OCI-LY7 (cell line): ENCODE results near the gene FRG2B. TPM values are rescaled to one million over a fixed set of nuclear protein-coding genes. Genes with fewer than 3 reads are reported as not detected.
A peak's percentile ranks its signal among the peaks of the same experiment; 100 is the strongest.
"Not testable (repeated sequence)": the region's sequence is repeated elsewhere in the genome, so short reads cannot be mapped to it uniquely, and the experiment has no call there.

ENCODE experiments used
- BruUV-seq: library from RNA; stranded (reverse); fragments of 400-500 nt; replicated peaks from 2 replicates; lab custom pipeline; 2021; lab: Mats Ljungman, UMichigan
- CTCF ChIA-PET: fragments of 300-600 bp; sonication (Branson Sonifier 250); formaldehyde crosslinking; loops from one replicate; lab custom pipeline; 2022; ENCODE audit warnings: antibody characterized with exemption; ENCODE audit not compliant: unreplicated experiment; lab: Charles Lee
- POLR2A ChIA-PET: fragments of 300-600 bp; sonication (Branson Sonifier 250); formaldehyde crosslinking; loops from one replicate; lab custom pipeline; 2022; ENCODE audit warnings: antibody characterized with exemption; lab: Charles Lee
- DNase-seq: peaks from one replicate; pipeline ENCODE4 v3.0.0-alpha.2; 2015; ENCODE audit warnings: low spot score
- H2AFZ ChIP-seq: fragments of 200-600 bp; sonication (generic), shearing (Covaris generic); 2 replicates; pipeline ENCODE4 v1.6.1; 2014; ENCODE audit warnings: mild to moderate bottlenecking, antibody characterized with exemption, low read length, moderate library complexity
- H3K27ac ChIP-seq: fragments of 200-600 bp; sonication (generic); 2 replicates; pipeline ENCODE4 v1.5.1; 2014; ENCODE audit warnings: mixed run types, low read depth, mild to moderate bottlenecking, moderate library complexity, low read length, inconsistent platforms; ENCODE audit not compliant: poor library complexity, severe bottlenecking
- H3K36me3 ChIP-seq: fragments of 200-600 bp; sonication (generic); 2 replicates; pipeline ENCODE4 v1.6.1; 2014; ENCODE audit warnings: mild to moderate bottlenecking, antibody characterized with exemption, low read length, moderate library complexity, mixed read lengths; ENCODE audit not compliant: insufficient read depth
- H3K4me1 ChIP-seq: fragments of 200-600 bp; sonication (generic); 2 replicates; pipeline ENCODE4 v1.5.1; 2014; ENCODE audit warnings: mild to moderate bottlenecking, low read length; ENCODE audit not compliant: insufficient read depth, poor library complexity, severe bottlenecking
- H3K4me2 ChIP-seq: fragments of 200-600 bp; sonication (generic); 2 replicates; pipeline ENCODE4 v1.6.1; 2014; ENCODE audit warnings: mild to moderate bottlenecking, low read length
- H3K4me3 ChIP-seq: fragments of 200-600 bp; sonication (generic); 2 replicates; pipeline ENCODE4 v1.5.1; 2014; ENCODE audit warnings: mild to moderate bottlenecking, low read depth, low read length; ENCODE audit not compliant: poor library complexity, severe bottlenecking
- H3K79me2 ChIP-seq: fragments of 200-600 bp; sonication (generic); 2 replicates; pipeline ENCODE4 v1.6.1; 2016; ENCODE audit warnings: low read depth, mild to moderate bottlenecking, low read length, moderate library complexity, mixed read lengths; ENCODE audit not compliant: insufficient read depth
- H3K9me2 ChIP-seq: fragments of 200-600 bp; sonication (generic); 2 replicates; pipeline ENCODE4 v1.6.1; 2016; ENCODE audit warnings: mild to moderate bottlenecking, low read length, mixed read lengths; ENCODE audit not compliant: insufficient read depth
- H3K9me3 ChIP-seq: fragments of 200-600 bp; sonication (generic); 2 replicates; pipeline ENCODE4 v1.6.1; 2014; ENCODE audit warnings: mild to moderate bottlenecking, mixed run types, low read length, mixed read lengths
- H4K20me1 ChIP-seq: fragments of 200-600 bp; sonication (generic); 2 replicates; pipeline ENCODE4 v1.6.1; 2014; ENCODE audit warnings: mild to moderate bottlenecking, antibody characterized with exemption, low read length, moderate library complexity, mixed read lengths; ENCODE audit not compliant: insufficient read depth
- EZH2phosphoT487 ChIP-seq: fragments of 200-600 bp; sonication (generic); IDR thresholded peaks from 2 replicates; pipeline ENCODE4 v1.6.1; 2018; ENCODE audit warnings: low read depth, borderline replicate concordance, mild to moderate bottlenecking, mixed run types, antibody characterized with exemption, low read length, moderate library complexity, mixed read lengths
- intact Hi-C: fragments of 100-400 bp; cut with micrococcal nuclease; formaldehyde crosslinking; loops from one replicate; pipeline ENCODE4 v1.10.0; 2022; ENCODE audit not compliant: unreplicated experiment
- total RNA-seq, 2 experiments: library from RNA; depleted of rRNA in 1 of 2; stranded (reverse); fragments of >200 nt in 1 of 2; shearing (Covaris generic) in 1 of 2; gene quantifications; 2 replicates each; pipeline ENCODE4 v1.2.3, GENCODE V29; 2014 to 2022
- TF ChIP-seq, protein P1 (sequence below): fragments of 200-600 bp; sonication (generic); conservative IDR thresholded peaks from 2 replicates; pipeline ENCODE4 v1.5.1; 2014; ENCODE audit warnings: mild to moderate bottlenecking, antibody characterized with exemption, low read length, moderate library complexity, mixed read lengths

Gene FRG2B
- total RNA-seq, 2 experiments from 2014 or later = not detected

GRCh38 chr10:133608855-133609254 is 17.7 kb downstream of the FRG2B start:
- H4K20me1 ChIP-seq = no peaks in the 10 kb centered on the region
- no peaks in the 10 kb centered on the region for H3K9me3 ChIP-seq
- TF ChIP-seq EZH2phosphoT487 = no peak
- TF ChIP-seq, protein P1, sequence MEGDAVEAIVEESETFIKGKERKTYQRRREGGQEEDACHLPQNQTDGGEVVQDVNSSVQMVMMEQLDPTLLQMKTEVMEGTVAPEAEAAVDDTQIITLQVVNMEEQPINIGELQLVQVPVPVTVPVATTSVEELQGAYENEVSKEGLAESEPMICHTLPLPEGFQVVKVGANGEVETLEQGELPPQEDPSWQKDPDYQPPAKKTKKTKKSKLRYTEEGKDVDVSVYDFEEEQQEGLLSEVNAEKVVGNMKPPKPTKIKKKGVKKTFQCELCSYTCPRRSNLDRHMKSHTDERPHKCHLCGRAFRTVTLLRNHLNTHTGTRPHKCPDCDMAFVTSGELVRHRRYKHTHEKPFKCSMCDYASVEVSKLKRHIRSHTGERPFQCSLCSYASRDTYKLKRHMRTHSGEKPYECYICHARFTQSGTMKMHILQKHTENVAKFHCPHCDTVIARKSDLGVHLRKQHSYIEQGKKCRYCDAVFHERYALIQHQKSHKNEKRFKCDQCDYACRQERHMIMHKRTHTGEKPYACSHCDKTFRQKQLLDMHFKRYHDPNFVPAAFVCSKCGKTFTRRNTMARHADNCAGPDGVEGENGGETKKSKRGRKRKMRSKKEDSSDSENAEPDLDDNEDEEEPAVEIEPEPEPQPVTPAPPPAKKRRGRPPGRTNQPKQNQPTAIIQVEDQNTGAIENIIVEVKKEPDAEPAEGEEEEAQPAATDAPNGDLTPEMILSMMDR = peak; percentile 84
- peak; percentile 53 for DNase-seq
- intact Hi-C loops = loop anchor here (2.0 kb wide), 1 partner anchor 170 kb away; no protein-coding TSS in a partner anchor
- H3K79me2 ChIP-seq = no peaks in the 10 kb centered on the region
- POLR2A ChIA-PET = no interaction called here
- no peak overlapping the region for H3K4me3 ChIP-seq
- BruUV-seq = no TSS peak
- H3K27ac ChIP-seq = no peak overlapping the region
- no peak overlapping the region for H2AFZ ChIP-seq
- peaks cover 6% of the 10 kb centered on the region for H3K4me1 ChIP-seq
- no peaks in the 10 kb centered on the region for H3K9me2 ChIP-seq
- H3K4me2 ChIP-seq = no peak overlapping the region
- CTCF ChIA-PET = no interaction called here
- H3K36me3 ChIP-seq = no peaks in the 10 kb centered on the region

DNA sequence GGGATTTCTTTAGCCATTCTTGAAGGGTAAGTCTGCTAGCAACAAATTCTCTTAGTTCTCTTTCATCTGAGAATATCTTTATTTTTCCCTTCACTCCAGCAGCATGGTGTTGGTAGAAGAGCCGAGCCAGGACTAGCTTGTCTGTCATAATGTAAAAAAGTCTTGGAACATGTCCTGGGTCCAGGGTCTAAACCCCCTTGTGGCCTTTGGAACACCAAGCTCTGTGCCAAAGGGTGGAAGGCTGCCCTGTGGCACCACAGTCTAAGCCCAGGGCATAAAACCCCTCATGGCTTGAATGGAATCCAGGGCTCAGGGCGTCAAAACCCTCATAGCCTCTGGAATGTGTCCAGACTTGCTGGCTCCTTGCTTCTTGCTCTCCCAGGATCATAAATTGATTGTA is 23.2 kb downstream of the FRG2B start:
- DNase-seq, BruUV-seq, H3K9me3 ChIP-seq, CTCF ChIA-PET, H3K9me2 ChIP-seq, H3K27ac ChIP-seq, H2AFZ ChIP-seq, H3K36me3 ChIP-seq, H4K20me1 ChIP-seq, H3K79me2 ChIP-seq, H3K4me2 ChIP-seq, H3K4me1 ChIP-seq, intact Hi-C loops, POLR2A ChIA-PET, H3K4me3 ChIP-seq: not testable (repeated sequence)

- Histone ChIP-seq H3K4me1 (no peaks in the 10 kb centered on the region), H2AFZ (no peak overlapping the region), H3K4me3 (no peak overlapping the region), H3K4me2 (no peak overlapping the region), H3K79me2 (no peaks in the 10 kb centered on the region), H3K27ac (no peak overlapping the region), H3K9me2 (no peaks in the 10 kb centered on the region), H3K9me3 (no peaks in the 10 kb centered on the region), H4K20me1 (no peaks in the 10 kb centered on the region), H3K36me3 (no peaks in the 10 kb centered on the region)
- DNase-seq = no peak
- intact Hi-C loops = no loop called here
- ChIA-PET CTCF (no interaction called here), POLR2A (interaction anchor here (1.2 kb wide), 1 partner anchor 16 kb away, joined by 3 read pairs; no protein-coding TSS in a partner anchor)
- BruUV-seq = no TSS peak
- TF ChIP-seq EZH2phosphoT487 = no peak
- TF ChIP-seq, protein P1 = no peak
Measured at GRCh38 chr10:133600657-133601056, 25.9 kb downstream of the FRG2B start.

- CTCF ChIA-PET, BruUV-seq, H3K27ac ChIP-seq, H2AFZ ChIP-seq, H4K20me1 ChIP-seq, intact Hi-C loops, H3K9me2 ChIP-seq, H3K4me1 ChIP-seq, H3K36me3 ChIP-seq, H3K4me3 ChIP-seq, H3K4me2 ChIP-seq, H3K79me2 ChIP-seq, H3K9me3 ChIP-seq, DNase-seq: not testable (repeated sequence)
- POLR2A ChIA-PET = interaction anchor here (1.2 kb wide), 1 partner anchor 17 kb away, joined by 3 read pairs; no protein-coding TSS in a partner anchor
Measured at GRCh38 chr10:133599869-133600268, 26.7 kb downstream of the FRG2B start.
